Endothelial cell of umbilical vein (primary cell): Measurements from ENCODE around the gene FYN. TPM values are rescaled to one million over a fixed set of nuclear protein-coding genes. Genes with fewer than 3 reads are reported as not detected.

ENCODE experiments used
- BruUV-seq: library from RNA; stranded (reverse); fragments of 400-500 nt; replicated peaks from 2 replicates; lab custom pipeline; 2021; lab: Mats Ljungman, UMichigan
- CTCF ChIA-PET: fragments of 300-600, 350-600 bp; sonication (Branson Sonifier 250); formaldehyde crosslinking; loops from one replicate; lab custom pipeline; 2021; ENCODE audit warnings: antibody characterized with exemption, inconsistent platforms; lab: Charles Lee
- POLR2A ChIA-PET: fragments of 300-600, 350-600 bp; sonication (Branson Sonifier 250); formaldehyde crosslinking; loops from one replicate; lab custom pipeline; 2021; ENCODE audit warnings: antibody characterized with exemption, inconsistent platforms; lab: Charles Lee
- DNase-seq: peaks from one replicate; pipeline ENCODE4 v3.0.0-alpha.2; 2011; ENCODE audit warnings: low read depth, low spot score
- FAIRE-seq: peaks from 2 replicates; lab custom pipeline; 2011; peaks lifted over from hg19 to GRCh38; lab: Jason Lieb, UNC
- H2AFZ ChIP-seq: 2 replicates; pipeline ENCODE4 v1.6.0; 2012; ENCODE audit warnings: low read depth, low read length, control low read depth, inconsistent platforms
- H3K27ac ChIP-seq: 2 replicates; pipeline ENCODE4 v1.5.1; 2011; ENCODE audit warnings: low read depth, mild to moderate bottlenecking, control low read depth, low read length, moderate library complexity; ENCODE audit not compliant: insufficient read depth
- H3K27me3 ChIP-seq, 2 experiments: 2 replicates each; pipeline versions ENCODE4 v1.6.0 to v1.6.1; 2011; ENCODE audit warnings: low read length in 2 of 2, mixed read lengths in 1 of 2; ENCODE audit not compliant: control insufficient read depth in 2 of 2, insufficient read depth in 2 of 2
- H3K36me3 ChIP-seq, 2 experiments: 2 replicates in 1 of 2; 3 replicates in 1 of 2; pipeline ENCODE4 v1.5.1; 2011; ENCODE audit warnings: low read length in 2 of 2, mild to moderate bottlenecking in 1 of 2, moderate library complexity in 1 of 2; ENCODE audit not compliant: control insufficient read depth in 2 of 2, insufficient read depth in 2 of 2; ENCODE audit errors: extremely low read depth in 1 of 2
- H3K4me1 ChIP-seq: 3 replicates; pipeline ENCODE4 v1.5.1; 2011; ENCODE audit warnings: mild to moderate bottlenecking, low read length; ENCODE audit not compliant: control insufficient read depth, insufficient read depth; ENCODE audit errors: extremely low read depth
- H3K4me2 ChIP-seq: 2 replicates; pipeline ENCODE4 v1.6.1; 2011; ENCODE audit warnings: low read length, control low read depth, mixed read lengths; ENCODE audit not compliant: insufficient read depth
- H3K4me3 ChIP-seq, 3 experiments: fragments of 200-600 bp in 1 of 3; sonication (generic), shearing (Covaris generic) in 1 of 3; replicated peaks in 1 of 3; 2 replicates each; pipeline ENCODE4 v1.5.1; 2011 to 2016; ENCODE audit warnings: control low read depth in 3 of 3, low read length in 3 of 3, mild to moderate bottlenecking in 2 of 3, inconsistent platforms in 1 of 3, low read depth in 1 of 3, moderate library complexity in 1 of 3; ENCODE audit not compliant: insufficient read depth in 1 of 3
- H3K79me2 ChIP-seq: 2 replicates; pipeline ENCODE4 v1.6.0; 2012; ENCODE audit warnings: low read length, inconsistent platforms; ENCODE audit not compliant: control insufficient read depth, insufficient read depth
- H3K9ac ChIP-seq: replicated peaks from 2 replicates; pipeline ENCODE3; 2011; ENCODE audit warnings: low read length, control low read depth; ENCODE audit not compliant: insufficient read depth; ENCODE audit errors: extremely low read depth
- H3K9me1 ChIP-seq: replicated peaks from 3 replicates; pipeline ENCODE4 v1.6.0; 2011; ENCODE audit warnings: mild to moderate bottlenecking, low read length; ENCODE audit not compliant: control insufficient read depth, insufficient read depth; ENCODE audit errors: extremely low read depth
- H3K9me3 ChIP-seq: replicated peaks from 2 replicates; pipeline ENCODE4 v1.5.1; 2012; ENCODE audit warnings: low read length, inconsistent platforms; ENCODE audit not compliant: control insufficient read depth, insufficient read depth
- H4K20me1 ChIP-seq: replicated peaks from 2 replicates; pipeline ENCODE3; 2011; ENCODE audit warnings: mild to moderate bottlenecking, low read length; ENCODE audit not compliant: control insufficient read depth, insufficient read depth; ENCODE audit errors: extremely low read depth
- EZH2 ChIP-seq: IDR thresholded peaks from 2 replicates; pipeline ENCODE4 v1.6.1; 2012; ENCODE audit warnings: borderline replicate concordance, low read depth, mild to moderate bottlenecking, moderate library complexity, low read length, inconsistent platforms; ENCODE audit not compliant: severe bottlenecking
- FOS ChIP-seq: IDR thresholded peaks from 2 replicates; pipeline ENCODE4 v1.6.1; 2011; ENCODE audit warnings: mild to moderate bottlenecking, low read length, moderate library complexity, borderline replicate concordance; ENCODE audit not compliant: insufficient read depth
- GATA2 ChIP-seq: IDR thresholded peaks from 2 replicates; pipeline ENCODE4 v1.7.0; 2011; ENCODE audit warnings: low read depth, mild to moderate bottlenecking, moderate library complexity, mixed read lengths, low read length; ENCODE audit not compliant: insufficient read length, insufficient read depth
- JUN ChIP-seq: IDR thresholded peaks from 2 replicates; pipeline ENCODE4 v1.6.1; 2011; ENCODE audit warnings: borderline replicate concordance, low read depth; ENCODE audit not compliant: insufficient read length, insufficient read depth
- MYC ChIP-seq: IDR thresholded peaks from one replicate; pipeline ENCODE4 v1.6.1; 2011; ENCODE audit warnings: mild to moderate bottlenecking, low read depth, low read length
- POLR2A ChIP-seq: IDR thresholded peaks from 2 replicates; pipeline ENCODE4 v1.6.1; 2012; ENCODE audit warnings: low read depth, mild to moderate bottlenecking, control low read depth, low read length
- POLR2AphosphoS5 ChIP-seq: IDR thresholded peaks from 2 replicates; pipeline ENCODE4 v1.6.1; 2012; ENCODE audit warnings: low read depth, mild to moderate bottlenecking, control low read depth, low read length, moderate library complexity; ENCODE audit not compliant: insufficient read depth
- dilution Hi-C: fragments of 300-500 bp; cut with MboI; formaldehyde crosslinking; loops from one replicate; pipeline ENCODE4 v1.15.0; 2019; ENCODE audit warnings: low sequenced_read_pairs; ENCODE audit not compliant: extremely low pct_ligation_motif_present
- intact Hi-C: fragments of 100-400 bp; cut with micrococcal nuclease; formaldehyde crosslinking; loops from one replicate; pipeline ENCODE4 v1.10.0; 2022
- polyA plus RNA-seq, 4 experiments: library from polyadenylated mRNA; depleted of rRNA in 3 of 4; stranded (reverse) in 3 of 4; unstranded in 1 of 4; fragments of >200 nt; gene quantifications; 2 replicates each; pipeline versions ENCODE4 v1.2.1 to v1.2.3, GENCODE V29; 2011 to 2012; ENCODE audit warnings: missing spikeins in 1 of 4
- total RNA-seq: library from RNA; stranded (reverse); gene quantifications from 2 replicates; pipeline ENCODE4 v1.2.3, GENCODE V29; 2021
- TF ChIP-seq, protein P1 (sequence below): IDR thresholded peaks from 2 replicates; pipeline ENCODE4 v1.6.1; 2011; ENCODE audit not compliant: insufficient read depth, insufficient read length
- TF ChIP-seq, protein P2 (sequence below), 2 donors: IDR thresholded peaks; 1 replicate in 1 of 2; 2 replicates in 1 of 2; pipeline ENCODE4 v1.5.1; 2011; ENCODE audit warnings: low read length in 2 of 2, mild to moderate bottlenecking in 2 of 2, moderate library complexity in 2 of 2, control low read depth in 1 of 2, inconsistent platforms in 1 of 2, low read depth in 1 of 2; ENCODE audit not compliant: insufficient read depth in 1 of 2; ENCODE audit errors: extremely low read depth in 1 of 2

FYN gene
- total and polyA plus RNA-seq, 2 donors (not counting 3 experiments of a cell fraction or from before 2014, with no cell fraction given): 69.0 to 143 TPM

DNA sequence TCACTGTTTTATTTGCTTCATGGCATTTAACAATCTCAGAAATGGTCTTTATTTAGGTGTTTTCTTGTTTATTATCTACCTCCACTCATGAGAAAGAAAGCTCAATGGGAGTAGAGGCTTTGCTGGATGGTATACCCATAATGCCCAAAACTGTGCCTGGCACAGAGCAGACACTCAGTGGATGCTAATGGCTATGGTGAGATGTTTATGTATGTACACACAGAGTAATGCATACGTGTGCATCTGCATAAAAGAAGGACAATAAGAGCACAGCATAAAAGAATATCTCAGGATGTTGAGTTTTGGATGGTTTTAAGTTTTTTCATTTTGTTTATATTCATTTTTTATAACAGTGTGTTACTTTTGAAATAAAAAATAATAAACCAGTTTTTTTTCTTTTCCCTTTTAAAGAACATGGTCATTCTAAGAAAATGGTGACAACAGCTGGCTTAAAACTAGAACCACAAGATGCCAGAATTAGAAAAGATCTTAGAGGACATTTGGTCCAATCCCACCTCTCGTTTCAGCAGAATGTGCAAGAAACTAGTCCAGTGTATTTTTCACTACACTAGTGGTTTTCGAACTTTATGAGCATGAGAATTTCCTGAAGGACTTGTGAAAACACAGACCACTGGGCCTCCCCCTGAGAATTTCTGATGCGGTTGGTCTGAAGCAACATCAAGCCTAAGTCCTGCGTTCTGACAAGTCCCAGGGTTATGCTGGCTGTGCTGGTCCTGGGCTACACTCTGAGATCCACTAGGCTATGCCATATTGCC is 131.9 kb downstream of the FYN start:
- BruUV-seq: no TSS peak
- intact Hi-C loops: no loop called here
- DNase-seq (no peak), FAIRE-seq (no peak)
- no peaks in the 10 kb centered on the region for H3K9me1 ChIP-seq
- no peak overlapping the region for H2AFZ ChIP-seq
- no peaks in the 10 kb centered on the region for H3K4me1 ChIP-seq
- no peak overlapping the region for H3K4me3 ChIP-seq
- dilution Hi-C loops: no loop called here
- no peak overlapping the region for H3K9ac ChIP-seq
- no peaks in the 10 kb centered on the region for H3K79me2 ChIP-seq
- H3K27me3 ChIP-seq: no peaks in the 10 kb centered on the region
- H3K36me3 ChIP-seq: peaks cover 0 to 2% of the 10 kb centered on the region in 2 experiments
- ChIA-PET CTCF (interaction anchor here (0.9 to 1.0 kb wide), 2 partner anchors 11 to 18 kb away, joined by 3 read pairs; no protein-coding TSS in a partner anchor), POLR2A (no interaction called here)
- no peak overlapping the region for H3K4me2 ChIP-seq
- H4K20me1 ChIP-seq: no peaks in the 10 kb centered on the region
- H3K9me3 ChIP-seq: no peaks in the 10 kb centered on the region
- no peak overlapping the region for H3K27ac ChIP-seq
- TF ChIP-seq GATA2 (no peak), POLR2AphosphoS5 (no peak), MYC (no peak), FOS (no peak), EZH2 (no peak), POLR2A (no peak), JUN (no peak)
- TF ChIP-seq, protein P1, sequence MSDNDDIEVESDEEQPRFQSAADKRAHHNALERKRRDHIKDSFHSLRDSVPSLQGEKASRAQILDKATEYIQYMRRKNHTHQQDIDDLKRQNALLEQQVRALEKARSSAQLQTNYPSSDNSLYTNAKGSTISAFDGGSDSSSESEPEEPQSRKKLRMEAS: no peak
- TF ChIP-seq, protein P2, sequence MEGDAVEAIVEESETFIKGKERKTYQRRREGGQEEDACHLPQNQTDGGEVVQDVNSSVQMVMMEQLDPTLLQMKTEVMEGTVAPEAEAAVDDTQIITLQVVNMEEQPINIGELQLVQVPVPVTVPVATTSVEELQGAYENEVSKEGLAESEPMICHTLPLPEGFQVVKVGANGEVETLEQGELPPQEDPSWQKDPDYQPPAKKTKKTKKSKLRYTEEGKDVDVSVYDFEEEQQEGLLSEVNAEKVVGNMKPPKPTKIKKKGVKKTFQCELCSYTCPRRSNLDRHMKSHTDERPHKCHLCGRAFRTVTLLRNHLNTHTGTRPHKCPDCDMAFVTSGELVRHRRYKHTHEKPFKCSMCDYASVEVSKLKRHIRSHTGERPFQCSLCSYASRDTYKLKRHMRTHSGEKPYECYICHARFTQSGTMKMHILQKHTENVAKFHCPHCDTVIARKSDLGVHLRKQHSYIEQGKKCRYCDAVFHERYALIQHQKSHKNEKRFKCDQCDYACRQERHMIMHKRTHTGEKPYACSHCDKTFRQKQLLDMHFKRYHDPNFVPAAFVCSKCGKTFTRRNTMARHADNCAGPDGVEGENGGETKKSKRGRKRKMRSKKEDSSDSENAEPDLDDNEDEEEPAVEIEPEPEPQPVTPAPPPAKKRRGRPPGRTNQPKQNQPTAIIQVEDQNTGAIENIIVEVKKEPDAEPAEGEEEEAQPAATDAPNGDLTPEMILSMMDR (IDR thresholded peaks at IDR 0.05; ENCODE audit: extremely low read depth in 1 of 2, insufficient read depth in 1 of 2, low read depth in 1 of 2, low read length in 2 of 2): no peak
